ENCODE data around the gene KLHL29. TPM values are rescaled to one million over a fixed set of nuclear protein-coding genes. Genes with fewer than 3 reads are reported as not detected.

The KLHL29 gene
- total and polyA plus RNA-seq, 10 of the 15 experiments (the other 5 are each of a cell fraction or from before 2014, with no cell fraction given) = 1.4 to 19.5 (median 6.1) TPM

DNA sequence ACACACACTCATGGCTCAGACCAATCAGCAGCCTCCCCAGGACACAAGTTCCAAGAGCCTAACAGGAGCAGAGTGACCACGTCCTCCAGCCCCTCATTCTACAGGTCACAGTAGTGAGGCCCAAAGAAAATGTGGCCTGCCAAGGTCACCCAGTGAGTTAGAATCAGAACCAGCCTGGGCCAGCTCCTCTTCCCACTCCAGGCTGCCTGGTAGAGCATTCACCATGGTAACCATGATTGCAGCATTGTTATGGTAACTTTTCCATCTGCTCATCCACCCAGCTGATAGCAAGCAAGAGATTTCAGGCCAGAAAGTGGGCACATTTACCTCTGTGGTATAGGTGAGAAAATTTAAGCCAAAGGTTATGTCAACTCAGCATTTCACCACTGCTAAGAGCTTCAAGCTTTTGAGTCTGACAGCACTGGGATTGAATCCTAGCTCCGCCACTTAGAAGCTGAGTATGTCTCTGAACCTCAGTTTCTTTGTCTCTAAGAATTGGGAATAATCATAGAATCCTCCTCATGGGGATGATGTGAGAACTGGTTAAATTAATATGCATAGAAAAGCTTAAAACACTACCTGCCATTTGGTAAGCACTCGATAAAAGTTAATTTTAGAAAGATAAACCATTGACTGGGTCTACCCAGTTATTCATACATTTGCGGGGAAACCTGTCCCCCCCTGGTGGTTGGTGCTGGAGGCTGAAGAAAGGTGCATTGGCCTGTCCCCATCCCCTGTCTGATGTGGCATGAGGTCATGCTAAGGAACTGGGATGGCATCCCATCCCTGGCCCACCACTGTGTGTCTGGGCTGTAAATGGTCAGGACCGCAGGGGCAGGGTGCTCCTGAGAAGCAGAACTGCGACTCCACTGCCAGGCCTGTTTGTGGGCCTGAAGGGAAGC, 181.5 kb downstream of the KLHL29 start (continued):
- TF ChIP-seq, protein P1, sequence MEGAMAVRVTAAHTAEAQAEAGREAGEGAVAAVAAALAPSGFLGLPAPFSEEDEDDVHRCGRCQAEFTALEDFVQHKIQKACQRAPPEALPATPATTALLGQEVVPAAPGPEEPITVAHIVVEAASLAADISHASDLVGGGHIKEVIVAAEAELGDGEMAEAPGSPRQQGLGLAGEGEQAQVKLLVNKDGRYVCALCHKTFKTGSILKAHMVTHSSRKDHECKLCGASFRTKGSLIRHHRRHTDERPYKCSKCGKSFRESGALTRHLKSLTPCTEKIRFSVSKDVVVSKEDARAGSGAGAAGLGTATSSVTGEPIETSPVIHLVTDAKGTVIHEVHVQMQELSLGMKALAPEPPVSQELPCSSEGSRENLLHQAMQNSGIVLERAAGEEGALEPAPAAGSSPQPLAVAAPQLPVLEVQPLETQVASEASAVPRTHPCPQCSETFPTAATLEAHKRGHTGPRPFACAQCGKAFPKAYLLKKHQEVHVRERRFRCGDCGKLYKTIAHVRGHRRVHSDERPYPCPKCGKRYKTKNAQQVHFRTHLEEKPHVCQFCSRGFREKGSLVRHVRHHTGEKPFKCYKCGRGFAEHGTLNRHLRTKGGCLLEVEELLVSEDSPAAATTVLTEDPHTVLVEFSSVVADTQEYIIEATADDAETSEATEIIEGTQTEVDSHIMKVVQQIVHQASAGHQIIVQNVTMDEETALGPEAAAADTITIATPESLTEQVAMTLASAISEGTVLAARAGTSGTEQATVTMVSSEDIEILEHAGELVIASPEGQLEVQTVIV (IDR thresholded peaks at IDR 0.05; ENCODE audit: borderline replicate concordance, partially characterized antibody) = no peak
- TF ChIP-seq RAD21 (IDR thresholded peaks at IDR 0.05; ENCODE audit: insufficient read depth, low read depth, low read length) (peak; percentile 35), CHD4 (IDR thresholded peaks at IDR 0.05) (no peak)

GRCh38 chr2:23567161-23567756, 182.3 kb downstream of the KLHL29 start:
- Histone ChIP-seq H3K36me3 (ENCODE audit: control insufficient read depth in 2 of 2, insufficient read depth in 2 of 2, low read length in 1 of 2) (peaks cover 4 to 5% of the 10 kb centered on the region in 2 experiments; a peak in 3 of 4 replicates), H3K27me3 (replicated peaks in 1 of 2; ENCODE audit: control insufficient read depth in 2 of 2, insufficient read depth in 2 of 2, low read length in 1 of 2) (no peaks in the 10 kb centered on the region), H2AFZ (ENCODE audit: control insufficient read depth, low read depth, low read length) (no peak overlapping the region), H4K20me1 (ENCODE audit: control insufficient read depth, insufficient read depth) (no peaks in the 10 kb centered on the region), H3K4me3 (no peak overlapping the region), H3K27ac (ENCODE audit: control insufficient read depth, insufficient read depth) (no peak overlapping the region), H3K4me1 (ENCODE audit: control insufficient read depth, insufficient read depth, low read length) (no peaks in the 10 kb centered on the region), H3K9ac (ENCODE audit: control insufficient read depth, insufficient read depth, low read length) (no peak overlapping the region), H3K79me2 (ENCODE audit: control insufficient read depth, insufficient read depth, low read length) (no peaks in the 10 kb centered on the region), H3K9me3 (replicated peaks; ENCODE audit: control insufficient read depth, insufficient read depth, low read length) (no peaks in the 10 kb centered on the region), H3K4me2 (ENCODE audit: control insufficient read depth, insufficient read depth) (no peak overlapping the region)
- TF ChIP-seq BCLAF1 (IDR thresholded peaks at IDR 0.05) (no peak), RBBP5 (conservative IDR thresholded peaks at IDR 0.05) (no peak), DPF2 (IDR thresholded peaks at IDR 0.05) (no peak), PML (IDR thresholded peaks at IDR 0.05; ENCODE audit: low read length) (no peak)
- BruUV-seq (replicated peaks) = no TSS peak
- intact Hi-C loops (cut with micrococcal nuclease; ENCODE audit: unreplicated experiment) (loop anchor here (2.0 to 10.0 kb wide), 2 partner anchors 254 to 372 kb away; no protein-coding TSS in a partner anchor), in situ Hi-C loops (cut with MboI) (no loop called here)
- 81% methylated on average over 15 of the region's 15 CpGs for WGBS (ENCODE audit: insufficient coverage, insufficient replicate concordance, low lambda C conversion rate, missing lambda C conversion rate)
- ATAC-seq = no peak
- ChIA-PET CTCF (interaction anchor here (1.6 kb wide), 1 partner anchor 163 kb away, joined by 7 read pairs; no protein-coding TSS in a partner anchor), RAD21 (ENCODE audit: unreplicated experiment) (no interaction called here), SMC1A (ENCODE audit: uncharacterized antibody, unreplicated experiment) (no interaction called here), POLR2A (no interaction called here)
- DNase-seq (ENCODE audit: low read depth, low spot score) = no peak
- FAIRE-seq = no peak
